ENCODE results near the gene ZNF217. TPM values are rescaled to one million over a fixed set of nuclear protein-coding genes. Genes with fewer than 3 reads are reported as not detected.

The ZNF217 gene
- total and polyA plus RNA-seq, 10 of the 15 experiments (the other 5 are each of a cell fraction or from before 2014, with no cell fraction given): 8.5 to 76.6 (median 40.6) TPM

DNA sequence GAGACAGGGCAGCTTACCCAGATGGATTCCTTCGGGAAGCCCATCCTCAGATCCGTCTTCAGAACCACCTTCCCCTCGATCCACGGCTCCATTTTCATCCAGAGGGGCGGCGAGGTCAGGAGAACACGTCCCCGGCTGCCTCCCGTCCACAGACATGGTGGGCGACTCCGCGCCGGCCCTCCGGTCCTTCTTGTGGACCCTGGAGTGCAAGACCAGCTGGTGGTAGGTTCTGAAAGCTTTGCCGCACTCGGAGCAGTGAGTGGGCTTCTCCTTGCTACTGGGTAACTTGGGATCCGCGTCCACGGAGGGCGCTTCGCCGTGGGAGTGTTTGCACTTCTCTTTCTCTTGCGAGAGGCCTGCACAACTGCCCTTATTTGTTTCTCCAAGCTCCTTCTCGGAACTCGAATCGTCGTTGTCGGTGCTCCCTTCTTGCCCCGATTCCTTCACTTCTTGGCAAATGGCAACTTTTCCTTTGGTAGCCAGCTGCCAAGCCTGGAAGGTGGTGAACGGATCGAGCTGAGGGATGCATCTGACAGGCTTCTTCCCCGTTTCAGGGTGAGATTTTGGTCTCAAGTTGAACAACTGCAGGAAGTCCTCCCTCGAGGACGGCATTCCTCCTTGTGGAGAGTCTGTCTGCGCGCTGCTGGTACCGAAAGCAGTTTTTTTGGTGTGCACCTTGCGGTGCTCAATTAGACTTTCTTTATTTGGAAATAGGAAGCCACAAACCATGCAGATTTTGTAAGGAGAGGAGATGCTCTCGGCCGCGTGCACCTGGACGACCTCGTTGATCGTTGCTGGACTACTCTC, 12.0 kb downstream of the ZNF217 start (continued):
- TF ChIP-seq PML (IDR thresholded peaks at IDR 0.05; ENCODE audit: low read length): no peak
- TF ChIP-seq, protein P1, sequence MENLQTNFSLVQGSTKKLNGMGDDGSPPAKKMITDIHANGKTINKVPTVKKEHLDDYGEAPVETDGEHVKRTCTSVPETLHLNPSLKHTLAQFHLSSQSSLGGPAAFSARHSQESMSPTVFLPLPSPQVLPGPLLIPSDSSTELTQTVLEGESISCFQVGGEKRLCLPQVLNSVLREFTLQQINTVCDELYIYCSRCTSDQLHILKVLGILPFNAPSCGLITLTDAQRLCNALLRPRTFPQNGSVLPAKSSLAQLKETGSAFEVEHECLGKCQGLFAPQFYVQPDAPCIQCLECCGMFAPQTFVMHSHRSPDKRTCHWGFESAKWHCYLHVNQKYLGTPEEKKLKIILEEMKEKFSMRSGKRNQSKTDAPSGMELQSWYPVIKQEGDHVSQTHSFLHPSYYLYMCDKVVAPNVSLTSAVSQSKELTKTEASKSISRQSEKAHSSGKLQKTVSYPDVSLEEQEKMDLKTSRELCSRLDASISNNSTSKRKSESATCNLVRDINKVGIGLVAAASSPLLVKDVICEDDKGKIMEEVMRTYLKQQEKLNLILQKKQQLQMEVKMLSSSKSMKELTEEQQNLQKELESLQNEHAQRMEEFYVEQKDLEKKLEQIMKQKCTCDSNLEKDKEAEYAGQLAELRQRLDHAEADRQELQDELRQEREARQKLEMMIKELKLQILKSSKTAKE (IDR thresholded peaks at IDR 0.05; ENCODE audit: low read depth, poor library complexity, severe bottlenecking): peak; percentile 45
- TF ChIP-seq TCF12 (IDR thresholded peaks at IDR 0.05; ENCODE audit: low read depth, low read length): no peak
- TF ChIP-seq TCF3 (IDR thresholded peaks at IDR 0.05; ENCODE audit: borderline replicate concordance, insufficient read depth, low read depth, low read length): no peak
- TF ChIP-seq, protein P2, sequence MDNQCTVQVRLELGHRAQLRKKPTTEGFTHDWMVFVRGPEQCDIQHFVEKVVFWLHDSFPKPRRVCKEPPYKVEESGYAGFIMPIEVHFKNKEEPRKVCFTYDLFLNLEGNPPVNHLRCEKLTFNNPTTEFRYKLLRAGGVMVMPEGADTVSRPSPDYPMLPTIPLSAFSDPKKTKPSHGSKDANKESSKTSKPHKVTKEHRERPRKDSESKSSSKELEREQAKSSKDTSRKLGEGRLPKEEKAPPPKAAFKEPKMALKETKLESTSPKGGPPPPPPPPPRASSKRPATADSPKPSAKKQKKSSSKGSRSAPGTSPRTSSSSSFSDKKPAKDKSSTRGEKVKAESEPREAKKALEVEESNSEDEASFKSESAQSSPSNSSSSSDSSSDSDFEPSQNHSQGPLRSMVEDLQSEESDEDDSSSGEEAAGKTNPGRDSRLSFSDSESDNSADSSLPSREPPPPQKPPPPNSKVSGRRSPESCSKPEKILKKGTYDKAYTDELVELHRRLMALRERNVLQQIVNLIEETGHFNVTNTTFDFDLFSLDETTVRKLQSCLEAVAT (IDR thresholded peaks at IDR 0.05): peak; percentile 74
- peak; percentile 77 for TF ChIP-seq RUNX3 (IDR thresholded peaks at IDR 0.05; ENCODE audit: low read length)
- TF ChIP-seq, protein P3, sequence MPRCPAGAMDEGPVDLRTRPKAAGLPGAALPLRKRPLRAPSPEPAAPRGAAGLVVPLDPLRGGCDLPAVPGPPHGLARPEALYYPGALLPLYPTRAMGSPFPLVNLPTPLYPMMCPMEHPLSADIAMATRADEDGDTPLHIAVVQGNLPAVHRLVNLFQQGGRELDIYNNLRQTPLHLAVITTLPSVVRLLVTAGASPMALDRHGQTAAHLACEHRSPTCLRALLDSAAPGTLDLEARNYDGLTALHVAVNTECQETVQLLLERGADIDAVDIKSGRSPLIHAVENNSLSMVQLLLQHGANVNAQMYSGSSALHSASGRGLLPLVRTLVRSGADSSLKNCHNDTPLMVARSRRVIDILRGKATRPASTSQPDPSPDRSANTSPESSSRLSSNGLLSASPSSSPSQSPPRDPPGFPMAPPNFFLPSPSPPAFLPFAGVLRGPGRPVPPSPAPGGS (IDR thresholded peaks at IDR 0.05; ENCODE audit: borderline replicate concordance, insufficient read depth, low read depth, low read length, poor library complexity, severe bottlenecking): no peak
- TF ChIP-seq, protein P4, sequence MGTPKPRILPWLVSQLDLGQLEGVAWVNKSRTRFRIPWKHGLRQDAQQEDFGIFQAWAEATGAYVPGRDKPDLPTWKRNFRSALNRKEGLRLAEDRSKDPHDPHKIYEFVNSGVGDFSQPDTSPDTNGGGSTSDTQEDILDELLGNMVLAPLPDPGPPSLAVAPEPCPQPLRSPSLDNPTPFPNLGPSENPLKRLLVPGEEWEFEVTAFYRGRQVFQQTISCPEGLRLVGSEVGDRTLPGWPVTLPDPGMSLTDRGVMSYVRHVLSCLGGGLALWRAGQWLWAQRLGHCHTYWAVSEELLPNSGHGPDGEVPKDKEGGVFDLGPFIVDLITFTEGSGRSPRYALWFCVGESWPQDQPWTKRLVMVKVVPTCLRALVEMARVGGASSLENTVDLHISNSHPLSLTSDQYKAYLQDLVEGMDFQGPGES (IDR thresholded peaks at IDR 0.05): no peak
- 0 out of 2 replicates have a peak, but pooled peaks have one; percentile 9 for TF ChIP-seq POLR2A (IDR thresholded peaks at IDR 0.05; ENCODE audit: low read depth, low read length)
- no peak for TF ChIP-seq STAT1 (conservative IDR thresholded peaks at IDR 0.05)
- TF ChIP-seq RELA (IDR thresholded peaks at IDR 0.05; ENCODE audit: borderline replicate concordance, partially characterized antibody): no peak
- TF ChIP-seq, protein P5, sequence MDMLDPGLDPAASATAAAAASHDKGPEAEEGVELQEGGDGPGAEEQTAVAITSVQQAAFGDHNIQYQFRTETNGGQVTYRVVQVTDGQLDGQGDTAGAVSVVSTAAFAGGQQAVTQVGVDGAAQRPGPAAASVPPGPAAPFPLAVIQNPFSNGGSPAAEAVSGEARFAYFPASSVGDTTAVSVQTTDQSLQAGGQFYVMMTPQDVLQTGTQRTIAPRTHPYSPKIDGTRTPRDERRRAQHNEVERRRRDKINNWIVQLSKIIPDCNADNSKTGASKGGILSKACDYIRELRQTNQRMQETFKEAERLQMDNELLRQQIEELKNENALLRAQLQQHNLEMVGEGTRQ (IDR thresholded peaks at IDR 0.05; ENCODE audit: borderline replicate concordance, low read depth, low read length): no peak
- TF ChIP-seq IKZF2 (IDR thresholded peaks at IDR 0.05): peak in 1 of 2 experiments; percentile 42; a peak in 2 of 4 replicates
- TF ChIP-seq POLR2AphosphoS5 (IDR thresholded peaks at IDR 0.05; ENCODE audit: low read length): peak; percentile 36; the same call in 1 of the 2 replicates

All from GM12878 (cell line).